Endothelial cell of umbilical vein (primary cell): Measurements from ENCODE around the gene PHF2.

Experiments
- CTCF ChIP-seq, 2 donors: IDR thresholded peaks; 1 replicate in 1 of 2; 2 replicates in 1 of 2; pipeline ENCODE4 v1.5.1; 2011; ENCODE audit warnings: low read length in 2 of 2, mild to moderate bottlenecking in 2 of 2, moderate library complexity in 2 of 2, control low read depth in 1 of 2, inconsistent platforms in 1 of 2, low read depth in 1 of 2; ENCODE audit not compliant: insufficient read depth in 1 of 2; ENCODE audit errors: extremely low read depth in 1 of 2
- EZH2 ChIP-seq: IDR thresholded peaks from 2 replicates; pipeline ENCODE4 v1.6.1; 2012; ENCODE audit warnings: borderline replicate concordance, low read depth, mild to moderate bottlenecking, moderate library complexity, low read length, inconsistent platforms; ENCODE audit not compliant: severe bottlenecking
- JUN ChIP-seq: IDR thresholded peaks from 2 replicates; pipeline ENCODE4 v1.6.1; 2011; ENCODE audit warnings: borderline replicate concordance, low read depth; ENCODE audit not compliant: insufficient read length, insufficient read depth
- MAX ChIP-seq: IDR thresholded peaks from 2 replicates; pipeline ENCODE4 v1.6.1; 2011; ENCODE audit not compliant: insufficient read depth, insufficient read length
- MYC ChIP-seq: IDR thresholded peaks from one replicate; pipeline ENCODE4 v1.6.1; 2011; ENCODE audit warnings: mild to moderate bottlenecking, low read depth, low read length
- POLR2A ChIP-seq: IDR thresholded peaks from 2 replicates; pipeline ENCODE4 v1.6.1; 2012; ENCODE audit warnings: low read depth, mild to moderate bottlenecking, control low read depth, low read length
- POLR2AphosphoS5 ChIP-seq: IDR thresholded peaks from 2 replicates; pipeline ENCODE4 v1.6.1; 2012; ENCODE audit warnings: low read depth, mild to moderate bottlenecking, control low read depth, low read length, moderate library complexity; ENCODE audit not compliant: insufficient read depth

GRCh38 chr9:93640027-93640426 is 63.6 kb downstream of the PHF2 start:
- no peak for TF ChIP-seq MYC
- no peak for TF ChIP-seq POLR2A
- no peak for TF ChIP-seq CTCF (IDR thresholded peaks at IDR 0.05; ENCODE audit: extremely low read depth in 1 of 2, insufficient read depth in 1 of 2, low read depth in 1 of 2, low read length in 2 of 2)
- no peak for TF ChIP-seq POLR2AphosphoS5
- no peak for TF ChIP-seq MAX
- TF ChIP-seq JUN: no peak
- TF ChIP-seq EZH2: no peak
